ENCODE data around the gene GRAMD1A. TPM values are rescaled to one million over a fixed set of nuclear protein-coding genes. Genes with fewer than 3 reads are reported as not detected.

Gene GRAMD1A
- total and polyA plus RNA-seq, 2 donors (not counting 1 experiment from before 2014, with no cell fraction given) = 83.8 to 102 TPM

DNA sequence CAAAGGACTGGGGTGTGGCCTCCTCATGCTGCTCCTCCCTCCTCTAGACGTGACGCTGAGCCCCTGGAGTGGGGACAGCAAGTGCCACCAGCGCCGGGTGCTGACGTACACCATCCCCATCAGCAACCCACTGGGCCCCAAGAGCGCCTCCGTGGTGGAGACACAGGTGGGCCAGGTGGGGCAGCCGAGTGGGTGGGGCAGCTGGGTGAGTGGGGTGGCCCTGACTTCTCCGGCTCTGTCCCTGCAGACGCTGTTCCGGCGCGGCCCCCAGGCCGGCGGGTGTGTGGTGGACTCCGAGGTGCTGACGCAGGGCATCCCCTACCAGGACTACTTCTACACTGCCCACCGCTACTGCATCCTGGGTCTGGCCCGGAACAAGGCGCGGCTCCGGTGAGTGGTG lies 19.0 kb downstream of the GRAMD1A start:
- H3K9me3 ChIP-seq (ENCODE audit: control extremely low read depth in 1 of 3, control insufficient read depth in 2 of 3, insufficient read depth in 1 of 3, low read length in 2 of 3) = no peaks in the 10 kb centered on the region
- TF ChIP-seq, protein P1, sequence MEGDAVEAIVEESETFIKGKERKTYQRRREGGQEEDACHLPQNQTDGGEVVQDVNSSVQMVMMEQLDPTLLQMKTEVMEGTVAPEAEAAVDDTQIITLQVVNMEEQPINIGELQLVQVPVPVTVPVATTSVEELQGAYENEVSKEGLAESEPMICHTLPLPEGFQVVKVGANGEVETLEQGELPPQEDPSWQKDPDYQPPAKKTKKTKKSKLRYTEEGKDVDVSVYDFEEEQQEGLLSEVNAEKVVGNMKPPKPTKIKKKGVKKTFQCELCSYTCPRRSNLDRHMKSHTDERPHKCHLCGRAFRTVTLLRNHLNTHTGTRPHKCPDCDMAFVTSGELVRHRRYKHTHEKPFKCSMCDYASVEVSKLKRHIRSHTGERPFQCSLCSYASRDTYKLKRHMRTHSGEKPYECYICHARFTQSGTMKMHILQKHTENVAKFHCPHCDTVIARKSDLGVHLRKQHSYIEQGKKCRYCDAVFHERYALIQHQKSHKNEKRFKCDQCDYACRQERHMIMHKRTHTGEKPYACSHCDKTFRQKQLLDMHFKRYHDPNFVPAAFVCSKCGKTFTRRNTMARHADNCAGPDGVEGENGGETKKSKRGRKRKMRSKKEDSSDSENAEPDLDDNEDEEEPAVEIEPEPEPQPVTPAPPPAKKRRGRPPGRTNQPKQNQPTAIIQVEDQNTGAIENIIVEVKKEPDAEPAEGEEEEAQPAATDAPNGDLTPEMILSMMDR (IDR thresholded peaks at IDR 0.05) = no peak
- TF ChIP-seq EZH2 (IDR thresholded peaks at IDR 0.05; ENCODE audit: borderline replicate concordance, insufficient read depth, low read depth, low read length, poor library complexity, severe bottlenecking) = no peak
- no peak for DNase-seq
- H4K20me1 ChIP-seq (ENCODE audit: control insufficient read depth, insufficient read depth, low read length, poor library complexity, severe bottlenecking) = peaks cover 4% of the 10 kb centered on the region
- no peak overlapping the region for H3K4me3 ChIP-seq (ENCODE audit: control extremely low read depth in 1 of 5, extremely low read depth in 1 of 5, insufficient read depth in 1 of 5, low read depth in 2 of 5, low read length in 4 of 5)
- no peak overlapping the region for H3K9ac ChIP-seq (ENCODE audit: low read length)
- peaks cover 1 to 74% of the 10 kb centered on the region in 2 experiments for H3K36me3 ChIP-seq (replicated peaks in 1 of 2; ENCODE audit: control extremely low read depth in 1 of 2, control insufficient read depth in 1 of 2, extremely low read depth in 1 of 2, insufficient read depth in 2 of 2, low read length in 1 of 2)
- Mint-ChIP-seq H3K4me1 (peaks cover 5% of the 10 kb centered on the region), H3K27ac (no peak overlapping the region), H3K9me3 (ENCODE audit: insufficient read depth) (no peaks in the 10 kb centered on the region), H3K4me3 (no peak overlapping the region), H3K27me3 (no peaks in the 10 kb centered on the region)
- ChIA-PET POLR2A (interaction anchor here (0.5 kb wide), 1 partner anchor 13 kb away, joined by 3 read pairs; no protein-coding TSS in a partner anchor), CTCF (no interaction called here)
- intact Hi-C loops (cut with micrococcal nuclease) = no loop called here
- ATAC-seq (ENCODE audit: low read depth) = no peak
- over 99% methylated on average over 18 of the region's 22 CpGs for WGBS (ENCODE audit: insufficient coverage)
- H2AFZ ChIP-seq (ENCODE audit: insufficient read depth, low read depth, low read length, poor library complexity, severe bottlenecking) = no peak overlapping the region
- H3K27ac ChIP-seq (ENCODE audit: low read length in 2 of 2) = no peak overlapping the region
- H3K4me1 ChIP-seq (ENCODE audit: control insufficient read depth in 2 of 2, insufficient read depth in 2 of 2, low read length in 2 of 2) = peaks cover 5 to 13% of the 10 kb centered on the region in 2 donors
- no peaks in the 10 kb centered on the region for H3K79me2 ChIP-seq (ENCODE audit: control insufficient read depth, insufficient read depth, low read length)
- no peak overlapping the region for H3K4me2 ChIP-seq (replicated peaks; ENCODE audit: low read depth, low read length, poor library complexity, severe bottlenecking)
- no peaks in the 10 kb centered on the region for H3K27me3 ChIP-seq (replicated peaks in 1 of 4; ENCODE audit: control extremely low read depth in 1 of 4, control insufficient read depth in 3 of 4, insufficient read depth in 4 of 4, low read length in 3 of 4)

DNA sequence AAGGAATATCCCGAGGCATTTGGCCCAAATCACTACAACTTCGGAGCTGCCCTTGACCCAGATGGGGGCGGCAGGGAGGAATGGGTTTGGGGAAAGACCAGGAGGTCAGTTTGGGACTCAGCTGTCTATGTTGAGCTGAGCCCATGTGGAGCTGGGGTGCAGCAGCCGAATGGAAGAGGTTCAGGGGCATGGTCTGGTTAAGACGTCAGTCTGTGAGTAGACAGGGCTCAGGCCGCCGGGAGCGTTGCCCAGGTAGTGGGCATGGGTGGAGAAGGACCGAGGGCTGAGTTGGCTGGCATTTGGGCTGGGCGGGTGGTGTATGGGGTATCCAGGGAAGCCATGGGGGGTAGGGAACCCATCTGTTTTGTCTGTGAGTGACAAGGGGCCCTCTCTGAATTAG lies 20.9 kb downstream of the GRAMD1A start:
- no peak overlapping the region for H3K4me3 ChIP-seq (ENCODE audit: control extremely low read depth in 1 of 5, extremely low read depth in 1 of 5, insufficient read depth in 1 of 5, low read depth in 2 of 5, low read length in 4 of 5)
- H3K27ac ChIP-seq (ENCODE audit: low read length in 2 of 2) = no peak overlapping the region
- no peak overlapping the region for H3K4me2 ChIP-seq (replicated peaks; ENCODE audit: low read depth, low read length, poor library complexity, severe bottlenecking)
- H3K9me3 Mint-ChIP-seq (ENCODE audit: insufficient read depth) = no peaks in the 10 kb centered on the region
- H3K27ac Mint-ChIP-seq = no peak overlapping the region
- peaks cover 0 to 2% (median 0%) of the 10 kb centered on the region in 3 donors for H3K9me3 ChIP-seq (ENCODE audit: control extremely low read depth in 1 of 3, control insufficient read depth in 2 of 3, insufficient read depth in 1 of 3, low read length in 2 of 3)
- H3K27me3 ChIP-seq (replicated peaks in 1 of 4; ENCODE audit: control extremely low read depth in 1 of 4, control insufficient read depth in 3 of 4, insufficient read depth in 4 of 4, low read length in 3 of 4) = no peaks in the 10 kb centered on the region
- no peaks in the 10 kb centered on the region for H3K27me3 Mint-ChIP-seq
- 94% methylated on average over 10 of the region's 10 CpGs for WGBS (ENCODE audit: insufficient coverage)
- ChIA-PET CTCF (no interaction called here), POLR2A (no interaction called here)
- H3K4me1 Mint-ChIP-seq = no peaks in the 10 kb centered on the region
- no peaks in the 10 kb centered on the region for H3K79me2 ChIP-seq (ENCODE audit: control insufficient read depth, insufficient read depth, low read length)
- intact Hi-C loops (cut with micrococcal nuclease) = no loop called here
- H4K20me1 ChIP-seq (ENCODE audit: control insufficient read depth, insufficient read depth, low read length, poor library complexity, severe bottlenecking) = no peaks in the 10 kb centered on the region
- H2AFZ ChIP-seq (ENCODE audit: insufficient read depth, low read depth, low read length, poor library complexity, severe bottlenecking) = no peak overlapping the region
- H3K4me1 ChIP-seq (ENCODE audit: control insufficient read depth in 2 of 2, insufficient read depth in 2 of 2, low read length in 2 of 2) = peaks cover 0 to 6% of the 10 kb centered on the region in 2 donors
- peaks cover 1 to 77% of the 10 kb centered on the region in 2 experiments for H3K36me3 ChIP-seq (replicated peaks in 1 of 2; ENCODE audit: control extremely low read depth in 1 of 2, control insufficient read depth in 1 of 2, extremely low read depth in 1 of 2, insufficient read depth in 2 of 2, low read length in 1 of 2)
- no peak overlapping the region for H3K9ac ChIP-seq (ENCODE audit: low read length)
- H3K4me3 Mint-ChIP-seq = no peak overlapping the region
- ATAC-seq (ENCODE audit: low read depth) (no peak), DNase-seq (no peak)
- TF ChIP-seq EZH2 (IDR thresholded peaks at IDR 0.05; ENCODE audit: borderline replicate concordance, insufficient read depth, low read depth, low read length, poor library complexity, severe bottlenecking) = no peak
- TF ChIP-seq, protein P1 (IDR thresholded peaks at IDR 0.05) = no peak
